Measurements from ENCODE around the gene PLAC9.
"Not testable (repeated sequence)": the region's sequence is repeated elsewhere in the genome, so short reads cannot be mapped to it uniquely, and the experiment has no call there.

Gene PLAC9

DNA sequence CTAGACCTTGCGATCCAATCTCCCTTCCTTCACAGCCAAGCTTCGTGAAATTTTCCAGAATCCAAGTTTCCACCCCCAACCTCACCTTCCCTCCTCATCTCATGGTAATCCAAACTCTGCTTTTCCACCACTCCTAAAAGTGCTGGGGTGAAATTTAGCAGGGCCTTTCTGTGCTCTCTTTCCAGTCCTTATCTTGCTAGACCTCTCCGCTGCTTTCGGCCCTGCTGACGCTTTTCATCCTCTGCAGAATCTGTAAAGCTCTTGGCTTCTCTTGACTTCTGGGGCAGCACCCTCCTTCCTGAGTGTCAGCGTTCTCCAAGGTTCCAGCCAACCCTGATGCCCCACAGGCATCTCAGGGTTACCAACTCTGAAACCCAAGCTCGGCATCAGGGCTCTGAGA, 7.7 kb downstream of the PLAC9 start:
- DNase-seq: no peak

DNA sequence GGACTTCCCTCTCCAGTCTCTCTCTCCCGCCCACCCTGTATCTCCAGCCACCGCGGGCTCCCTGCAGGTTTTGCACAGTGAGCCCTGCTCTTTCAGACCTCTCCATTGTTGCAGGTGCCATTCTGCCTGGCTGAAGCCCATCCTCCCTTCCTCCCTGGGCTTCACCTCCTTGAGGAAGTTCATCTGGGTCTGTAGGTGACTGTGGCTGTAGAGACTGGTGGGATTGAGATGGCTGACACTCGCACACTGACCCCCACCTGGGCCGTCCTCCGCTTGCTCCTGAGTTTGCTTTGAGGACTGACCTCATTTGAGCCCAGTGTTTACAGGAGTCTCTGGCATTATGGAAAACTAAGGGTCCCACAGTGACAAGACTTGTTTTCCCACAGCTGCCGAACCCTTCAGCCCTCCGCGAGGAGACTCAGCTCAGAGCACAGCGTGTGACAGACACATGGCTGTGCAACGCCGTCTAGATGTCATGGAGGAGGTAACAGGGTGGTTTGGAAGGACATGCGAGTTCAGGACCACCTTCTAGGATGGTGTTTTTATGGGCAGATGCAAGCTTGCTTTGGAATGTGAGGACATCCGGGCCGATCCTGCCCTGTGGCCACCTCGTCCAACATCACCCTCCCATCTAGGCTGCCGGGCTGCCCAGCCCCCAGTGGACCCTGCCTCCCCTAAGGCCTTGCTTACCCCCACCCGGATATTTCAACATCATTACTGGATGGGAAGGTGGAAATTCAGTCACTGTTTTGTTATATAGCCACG, 9.3 kb downstream of the PLAC9 start:
- no peak for DNase-seq

DNA sequence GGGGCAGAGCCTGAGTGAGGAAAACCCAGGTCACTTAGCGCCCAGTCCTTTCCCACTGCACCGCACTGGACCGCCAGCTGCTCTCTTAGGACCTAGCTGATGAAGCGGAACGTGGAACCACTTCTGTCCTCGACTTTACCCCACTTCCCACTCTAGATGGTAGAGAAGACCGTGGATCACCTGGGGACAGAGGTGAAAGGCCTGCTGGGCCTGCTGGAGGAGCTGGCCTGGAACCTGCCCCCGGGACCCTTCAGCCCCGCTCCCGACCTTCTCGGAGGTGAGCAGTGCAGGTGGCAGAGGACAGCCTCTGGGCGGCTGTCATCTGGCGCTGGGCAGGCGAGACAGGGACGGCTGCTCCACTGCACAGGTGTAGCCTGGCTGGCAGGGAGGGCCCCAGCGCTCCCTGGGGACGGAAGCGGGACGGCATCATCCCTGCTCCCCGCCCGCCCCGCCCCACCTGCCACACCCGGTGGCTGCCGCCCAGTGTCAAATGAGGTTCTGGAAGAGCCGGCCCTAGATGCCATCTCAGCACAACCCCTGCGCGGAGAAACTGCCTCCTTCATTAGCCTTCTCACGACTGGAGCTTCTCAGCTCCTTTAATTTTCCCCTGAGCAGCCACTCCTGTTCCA, 11.7 kb downstream of the PLAC9 start:
- DNase-seq: peak; percentile 15 to 31

GRCh38 chr10:80144696-80145131, 12.2 kb downstream of the PLAC9 start:
- no peak for DNase-seq

GRCh38 chr10:80145406-80146308, 13.1 kb downstream of the PLAC9 start:
- not testable (repeated sequence) for DNase-seq

- no peak for DNase-seq
Measured at GRCh38 chr10:80146918-80147317, 14.4 kb downstream of the PLAC9 start.

- no peak for DNase-seq
Measured at GRCh38 chr10:80148166-80148805, 15.8 kb downstream of the PLAC9 start.

GRCh38 chr10:80149123-80149522, 16.6 kb downstream of the PLAC9 start:
- DNase-seq: no peak

DNA sequence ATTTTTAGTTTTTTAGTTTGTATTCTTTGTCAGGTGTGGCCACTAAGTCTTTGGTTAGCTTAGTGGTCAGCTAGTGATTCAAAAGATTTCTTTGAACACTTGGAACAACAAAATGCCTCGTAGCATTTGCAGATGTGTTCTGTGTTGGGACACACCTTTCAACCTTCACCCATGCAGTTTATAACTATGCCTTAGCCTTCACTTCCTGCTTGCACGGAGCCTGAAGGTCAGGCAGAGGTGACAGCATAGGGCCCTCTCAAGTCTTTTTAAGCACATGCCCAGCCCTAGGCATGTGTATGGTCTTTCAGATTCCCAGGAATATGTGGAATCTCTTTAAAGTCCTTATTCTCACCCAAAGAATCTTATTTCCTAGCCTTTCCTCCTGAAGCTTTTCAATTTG, 17.6 kb downstream of the PLAC9 start:
- DNase-seq: no peak

DNA sequence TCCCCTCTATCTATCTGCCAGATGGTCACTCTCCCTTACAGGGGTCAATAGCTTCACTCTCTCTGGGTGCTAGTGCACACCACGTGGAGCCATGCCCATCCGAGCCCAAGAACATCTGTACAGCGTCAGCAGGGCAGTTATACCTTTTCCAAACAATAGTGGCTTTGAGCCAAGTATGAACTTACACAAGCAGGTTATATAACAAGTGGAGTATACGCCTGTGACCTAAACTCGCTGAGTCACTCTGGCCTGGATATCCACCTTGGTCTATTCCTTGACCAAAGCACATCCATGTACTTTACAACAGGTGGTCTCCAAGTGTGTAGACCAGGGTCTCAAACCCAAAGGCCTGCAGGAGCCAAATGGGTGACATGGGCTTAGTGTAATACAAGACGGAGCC, 20.3 kb downstream of the PLAC9 start:
- DNase-seq: no peak

- no peak for DNase-seq
Measured at GRCh38 chr10:80153460-80153859, 20.9 kb downstream of the PLAC9 start.

DNA sequence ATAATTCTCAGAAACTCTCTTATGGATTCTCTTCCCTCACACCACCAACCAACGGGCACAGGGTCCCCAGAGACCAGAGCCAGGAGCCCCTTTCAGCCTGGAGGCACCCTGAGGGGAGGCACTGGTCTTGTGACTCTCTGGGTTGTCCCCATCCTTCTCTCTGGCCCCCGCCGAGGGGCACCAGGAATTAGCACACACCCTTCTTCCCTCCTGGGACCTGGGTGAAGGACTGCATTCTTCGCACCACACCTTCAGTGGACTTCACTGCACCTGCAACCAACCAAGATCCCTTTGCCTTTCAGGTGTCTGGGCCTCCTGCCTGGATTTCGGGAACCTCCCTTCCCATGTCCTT, 22.1 kb downstream of the PLAC9 start:
- no peak for DNase-seq

DNA sequence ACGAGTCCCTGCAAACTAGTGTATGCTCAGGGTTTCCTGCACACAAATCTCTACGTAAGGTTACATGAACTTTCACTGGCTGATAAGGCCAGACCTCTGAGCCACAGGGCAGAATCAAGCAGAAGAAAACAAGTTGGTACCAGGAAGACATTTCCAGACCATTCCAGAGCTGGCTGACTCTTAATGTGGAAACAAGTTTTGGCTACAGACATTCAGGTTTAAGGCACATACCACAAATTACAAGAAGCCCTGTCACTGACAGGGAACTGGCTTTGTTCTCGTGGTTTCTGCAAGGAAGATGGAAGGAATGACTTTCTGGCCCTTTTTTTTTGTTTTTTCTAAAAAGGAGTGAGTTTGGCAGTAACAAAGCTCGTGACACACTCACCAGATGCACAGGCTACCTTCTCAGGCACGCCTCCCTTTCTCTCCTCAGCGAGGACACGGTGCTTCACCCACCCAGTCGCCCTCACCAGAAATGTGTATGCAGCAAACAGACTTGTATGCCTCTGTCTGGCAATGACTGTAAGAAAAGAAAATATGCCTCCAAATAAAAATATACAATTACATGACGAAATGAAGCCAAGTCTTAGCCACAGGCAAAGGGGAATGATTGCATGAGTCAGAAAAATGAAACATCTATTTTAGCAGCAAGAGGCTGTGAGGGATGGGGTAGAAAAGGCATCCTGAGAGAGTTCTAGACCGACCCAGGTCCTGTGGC, 22.6 kb downstream of the PLAC9 start:
- no peak for DNase-seq

DNA sequence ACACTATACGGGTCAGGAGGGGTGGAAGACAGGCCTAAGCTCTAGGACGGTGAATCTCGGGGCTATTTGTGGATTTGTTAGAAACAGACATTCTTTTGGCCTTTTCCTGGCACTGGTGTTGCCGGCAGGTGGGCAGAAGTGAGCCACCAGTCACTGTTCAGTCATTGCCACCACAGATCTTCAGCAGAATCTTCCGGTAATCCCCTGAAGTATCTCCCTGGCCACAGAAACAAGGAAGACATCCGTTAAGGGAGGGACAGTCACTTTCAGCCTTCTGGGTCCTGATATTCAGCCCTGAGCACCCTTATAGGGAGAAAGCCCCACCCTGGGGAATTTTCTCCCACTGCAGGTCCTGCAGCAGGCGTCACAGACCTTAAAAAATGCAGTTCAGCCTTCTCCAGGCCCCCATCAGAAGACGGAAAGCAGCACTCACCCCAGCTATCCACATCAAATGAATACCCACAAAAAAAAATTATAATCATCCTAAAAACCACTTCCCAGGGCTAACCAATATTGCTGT, 23.2 kb downstream of the PLAC9 start:
- no peak for DNase-seq

DNA sequence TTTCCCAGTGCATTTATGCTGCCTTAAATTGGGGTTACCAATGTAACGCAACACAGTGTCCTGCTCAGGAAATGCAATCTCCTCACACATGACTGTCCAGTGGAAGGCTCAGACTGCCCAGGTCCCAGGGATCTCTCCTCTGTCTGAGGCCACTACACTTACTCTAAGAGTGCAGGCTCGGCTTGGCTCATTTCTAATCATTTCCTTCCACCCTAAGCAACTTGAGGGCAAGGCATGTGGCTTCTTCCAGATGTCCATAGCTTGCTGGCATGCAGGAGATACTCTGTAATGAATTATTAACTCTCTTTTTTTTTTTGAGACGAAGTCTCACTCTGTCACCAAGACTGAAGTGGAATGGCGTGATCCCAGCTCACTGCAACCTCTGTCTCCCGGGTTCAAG, 23.7 kb downstream of the PLAC9 start:
- DNase-seq: no peak

DNA sequence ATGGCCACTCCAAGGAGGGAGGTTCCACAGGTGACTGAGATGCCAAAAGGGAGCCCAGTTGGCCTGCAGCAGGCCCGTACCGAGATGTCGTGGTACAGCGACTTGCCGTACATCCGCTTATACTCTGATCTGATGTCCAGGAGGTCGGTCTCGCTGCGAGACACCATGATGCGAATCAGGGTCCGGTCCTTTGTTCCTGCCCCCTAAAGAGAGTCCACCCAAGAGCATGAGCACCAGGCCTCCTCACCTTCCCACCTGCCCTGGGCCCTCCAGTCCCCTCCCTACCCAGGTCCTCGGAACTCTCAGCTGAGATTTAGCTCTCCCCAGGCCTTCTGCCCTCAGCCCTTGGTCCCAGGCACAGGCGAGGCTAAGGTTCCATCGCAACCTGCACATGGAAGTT, 25.0 kb downstream of the PLAC9 start:
- no peak for DNase-seq

GRCh38 chr10:80158126-80158525, 25.6 kb downstream of the PLAC9 start:
- no peak for DNase-seq

DNA sequence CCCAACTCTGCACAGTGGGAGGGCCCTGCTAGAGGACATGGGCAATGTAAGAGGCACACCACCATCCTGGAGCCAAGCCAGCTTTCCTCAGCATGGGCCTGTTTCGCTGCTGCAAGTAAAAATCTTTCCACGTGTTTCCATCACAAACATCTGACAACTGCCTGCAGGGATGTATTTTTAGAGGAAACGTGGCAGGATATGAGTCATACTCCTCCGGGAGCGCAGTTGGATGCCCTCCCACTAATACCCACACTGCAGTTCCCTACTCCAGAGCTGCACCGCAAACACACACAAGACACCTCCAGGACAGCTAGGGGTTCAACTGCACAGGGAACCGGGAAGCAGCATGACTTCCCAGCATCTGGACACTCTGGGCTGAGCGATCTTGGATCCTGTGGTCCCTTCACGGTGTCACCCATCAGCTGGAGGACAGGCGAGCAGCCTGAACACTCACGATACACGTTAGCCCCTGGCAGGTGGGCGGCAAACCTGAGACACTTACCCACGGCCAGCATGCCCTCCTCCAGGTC, 26.1 kb downstream of the PLAC9 start:
- no peak for DNase-seq

- DNase-seq: no peak
Measured at GRCh38 chr10:80159166-80159873, 26.8 kb downstream of the PLAC9 start.

DNA sequence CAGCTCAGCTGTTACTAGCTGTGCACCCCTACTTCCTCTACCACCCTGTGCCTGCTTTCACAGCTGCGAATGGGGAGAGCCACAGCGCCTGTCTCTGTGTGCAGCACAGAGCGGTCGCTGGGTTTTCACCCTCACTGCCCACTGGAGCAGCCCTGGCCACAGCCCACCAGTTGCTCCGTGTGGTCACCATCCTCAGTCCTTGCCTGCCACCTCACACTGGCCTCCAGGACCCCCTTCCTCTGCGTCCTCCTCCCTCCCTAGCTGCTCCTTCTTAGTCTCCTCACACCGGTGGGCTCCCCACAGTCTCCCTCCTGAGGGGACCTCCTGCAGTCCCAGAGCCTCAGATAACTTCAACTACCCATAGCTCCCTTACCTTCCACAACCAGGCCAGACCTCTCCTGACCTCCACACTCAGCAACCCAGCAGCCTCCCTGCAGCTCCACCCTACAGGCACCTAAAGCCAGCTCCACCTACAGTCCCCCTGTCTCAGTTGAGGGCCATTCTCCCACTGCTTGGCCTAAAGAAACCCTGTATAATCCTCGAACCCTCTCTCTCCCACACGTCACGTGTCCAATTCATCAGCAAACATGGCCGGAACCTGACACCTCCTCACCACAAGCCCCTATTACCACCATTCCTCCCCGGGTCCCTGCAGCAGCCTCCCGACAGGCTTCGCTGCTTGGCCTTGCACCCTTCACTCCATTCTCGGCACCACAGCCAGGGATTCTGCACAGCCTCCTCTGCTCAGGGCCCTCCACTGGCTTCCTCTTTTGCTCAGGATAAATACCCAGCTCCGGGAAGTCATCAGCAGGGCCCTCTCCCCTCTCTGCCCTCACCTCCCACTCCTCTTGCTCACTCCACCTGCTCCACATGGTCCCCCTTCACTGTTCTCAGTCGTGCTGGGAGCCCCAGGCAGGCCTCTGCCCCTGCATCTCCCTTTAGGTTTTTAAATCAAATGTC, 28.1 kb downstream of the PLAC9 start:
- DNase-seq: no peak
